Lung (tissue), 12 donors: ENCODE measurements around the gene WDR48. TPM values are rescaled to one million over a fixed set of nuclear protein-coding genes. Genes with fewer than 3 reads are reported as not detected.

Experiments used
- ATAC-seq: fragments of 200-7000 bp; cut with Tn5 transposase; one replicate; pipeline ENCODE4 v1.9.1; 2020; ENCODE audit warnings: moderate number of reproducible peaks; ENCODE audit not compliant: insufficient read depth, low FRiP score
- DNase-seq, 3 donors: peaks; one replicate each; pipeline ENCODE4 v3.0.0-alpha.2; 2013 to 2017
- H3K27ac ChIP-seq, 2 donors: one replicate each; pipeline ENCODE4 v1.5.1; 2013; ENCODE audit warnings: mild to moderate bottlenecking in 2 of 2, moderate library complexity in 2 of 2, control low read depth in 1 of 2, inconsistent platforms in 1 of 2, low read depth in 1 of 2, low read length in 1 of 2
- H3K27me3 ChIP-seq, 3 donors: one replicate each; pipeline ENCODE4 v1.5.1; 2013; ENCODE audit warnings: low read length in 2 of 3; ENCODE audit not compliant: control insufficient read depth in 3 of 3, insufficient read depth in 3 of 3
- H3K36me3 ChIP-seq, 4 donors: one replicate each; pipeline ENCODE4 v1.5.1; 2013; ENCODE audit warnings: low read length in 4 of 4, mild to moderate bottlenecking in 1 of 4, moderate library complexity in 1 of 4; ENCODE audit not compliant: control insufficient read depth in 4 of 4, insufficient read depth in 4 of 4
- H3K4me1 ChIP-seq, 5 donors: one replicate each; pipeline ENCODE4 v1.5.1; 2013; ENCODE audit warnings: low read length in 5 of 5, mild to moderate bottlenecking in 2 of 5, moderate library complexity in 1 of 5; ENCODE audit not compliant: control insufficient read depth in 5 of 5, insufficient read depth in 5 of 5
- H3K4me3 ChIP-seq: one replicate; pipeline ENCODE4 v1.5.1; 2013; ENCODE audit warnings: mild to moderate bottlenecking, control low read depth, moderate library complexity
- H3K9ac ChIP-seq, 2 donors: one replicate each; pipeline ENCODE4 v1.5.1; 2013; ENCODE audit warnings: low read length in 2 of 2, control low read depth in 1 of 2; ENCODE audit not compliant: insufficient read depth in 1 of 2
- H3K9me3 ChIP-seq, 4 donors: one replicate each; pipeline ENCODE4 v1.5.1; 2013; ENCODE audit warnings: low read length in 3 of 4, mild to moderate bottlenecking in 1 of 4, moderate library complexity in 1 of 4; ENCODE audit not compliant: control insufficient read depth in 4 of 4, insufficient read depth in 3 of 4
- CTCF ChIP-seq: IDR thresholded peaks from 2 replicates; pipeline ENCODE4 v1.5.1; 2012; ENCODE audit warnings: mild to moderate bottlenecking; ENCODE audit errors: control extremely low read depth, extremely low read depth
- WGBS, 2 donors: extraction: QIAGEN DNeasy Blood & Tissue Kit; methylation state at CpG; one replicate each; pipeline ENCODE4 v1.1.7; 2013; 5-methylcytosine and 5-hydroxymethylcytosine counted together
- polyA plus RNA-seq, 2 donors: library from polyadenylated mRNA; stranded (reverse); fragments of 200-250 nt; gene quantifications; one replicate each; pipeline ENCODE4 v1.2.1, GENCODE V29; 2013
- total RNA-seq, 2 donors: library from RNA; depleted of rRNA in 1 of 2; stranded (reverse); fragments of >200 nt in 1 of 2; gene quantifications; one replicate each; pipeline ENCODE4 v1.2.1, GENCODE V29; 2014 to 2021
- donor health status: control.
- donor health status: control.
- donor health status: Bipolar disorder and iron deficiency.
- donor health status: healthy.
- donor health status: DM: yes; HTN: yes; CAD: no.

Gene WDR48
- total and polyA plus RNA-seq, 4 donors, result 8.8 to 58.8 (median 18.8) TPM

GRCh38 chr3:39138804-39139415 lies 87.1 kb downstream of the WDR48 start:
- Histone ChIP-seq H3K27me3 (no peaks in the 10 kb centered on the region), H3K9me3 (no peaks in the 10 kb centered on the region), H3K9ac (no peak overlapping the region), H3K4me3 (no peak overlapping the region), H3K36me3 (peaks cover 7 to 48% (median 9%) of the 10 kb centered on the region in 4 donors), H3K4me1 (peaks cover 4 to 59% (median 15%) of the 10 kb centered on the region in 5 donors), H3K27ac (peak overlapping the region in 1 of 2 donors; percentile 6)
- no peak for TF ChIP-seq CTCF
- ATAC-seq (no peak), DNase-seq (peak; percentile 45 to 58 (median 47))
- 73 to 88% methylated on average over 7 of the region's 7 CpGs for WGBS, 2 donors

- H3K27ac ChIP-seq, result peak overlapping the region in 1 of 2 donors; percentile 34
- ATAC-seq (no peak), DNase-seq (no peak)
- no peaks in the 10 kb centered on the region for H3K27me3 ChIP-seq
- WGBS, 2 donors, result 55 to 77% methylated on average over 2 of the region's 2 CpGs
- H3K4me1 ChIP-seq, result peaks cover 4 to 54% (median 15%) of the 10 kb centered on the region in 5 donors
- H3K36me3 ChIP-seq, result peaks cover 8 to 53% (median 13%) of the 10 kb centered on the region in 4 donors
- H3K4me3 ChIP-seq, result no peak overlapping the region
- no peak for TF ChIP-seq CTCF
- peak overlapping the region in 1 of 2 donors; percentile 21 for H3K9ac ChIP-seq
- no peaks in the 10 kb centered on the region for H3K9me3 ChIP-seq
Measured at GRCh38 chr3:39139442-39139841, 87.6 kb downstream of the WDR48 start.

- H3K4me1 ChIP-seq, result peaks cover 4 to 51% (median 15%) of the 10 kb centered on the region in 5 donors
- H3K36me3 ChIP-seq, result peaks cover 14 to 61% (median 15%) of the 10 kb centered on the region in 4 donors
- H3K27me3 ChIP-seq, result no peaks in the 10 kb centered on the region
- ATAC-seq (no peak), DNase-seq (no peak)
- peak overlapping the region in 1 of 2 donors; percentile 67 for H3K27ac ChIP-seq
- H3K4me3 ChIP-seq, result no peak overlapping the region
- no peak for TF ChIP-seq CTCF
- WGBS, 2 donors, result 95 to 96% methylated on average over 2 of the region's 2 CpGs
- no peak overlapping the region for H3K9ac ChIP-seq
- H3K9me3 ChIP-seq, result no peaks in the 10 kb centered on the region
Measured at GRCh38 chr3:39140341-39140971, 88.6 kb downstream of the WDR48 start.
